ENCODE results near the gene ERGIC1. TPM values are rescaled to one million over a fixed set of nuclear protein-coding genes. Genes with fewer than 3 reads are reported as not detected.
A peak's percentile ranks its signal among the peaks of the same experiment; 100 is the strongest.
"Not testable (repeated sequence)": the region's sequence is repeated elsewhere in the genome, so short reads cannot be mapped to it uniquely, and the experiment has no call there.

Gene ERGIC1
- total RNA-seq, 1 donor from 2014 or later = 99.1 TPM

DNA sequence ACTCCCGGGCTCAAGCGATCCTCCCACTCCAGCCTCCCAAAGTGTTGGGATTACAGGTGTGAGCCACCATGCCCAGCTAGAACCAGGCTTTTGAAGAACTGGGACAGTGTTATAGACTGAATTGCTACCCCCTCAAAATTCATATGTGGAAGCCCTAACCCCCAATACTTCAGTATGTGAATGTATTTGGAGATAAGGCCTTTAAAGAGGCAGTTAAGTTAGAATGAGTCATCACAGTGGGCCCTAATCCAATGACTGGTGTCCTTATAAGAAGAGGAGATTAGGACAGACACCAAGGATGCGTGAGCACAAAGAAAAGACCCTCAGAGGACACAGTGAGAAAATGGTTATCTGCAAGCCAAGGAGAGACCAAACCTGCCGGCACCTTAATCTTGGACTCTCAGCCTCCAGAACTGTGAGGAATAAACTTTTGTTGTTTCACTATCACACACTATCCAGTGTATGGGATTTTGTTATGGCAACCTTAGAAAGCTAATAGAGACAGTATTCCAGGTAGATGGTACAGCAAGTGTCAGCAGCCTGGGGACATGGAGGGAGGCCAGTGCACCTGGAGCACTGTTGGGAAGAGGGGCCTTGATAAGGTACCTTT, 31.4 kb upstream of the ERGIC1 start:
- H3K4me3 ChIP-seq (ENCODE audit: low read depth, low read length) = no peak overlapping the region
- TF ChIP-seq, protein P1, sequence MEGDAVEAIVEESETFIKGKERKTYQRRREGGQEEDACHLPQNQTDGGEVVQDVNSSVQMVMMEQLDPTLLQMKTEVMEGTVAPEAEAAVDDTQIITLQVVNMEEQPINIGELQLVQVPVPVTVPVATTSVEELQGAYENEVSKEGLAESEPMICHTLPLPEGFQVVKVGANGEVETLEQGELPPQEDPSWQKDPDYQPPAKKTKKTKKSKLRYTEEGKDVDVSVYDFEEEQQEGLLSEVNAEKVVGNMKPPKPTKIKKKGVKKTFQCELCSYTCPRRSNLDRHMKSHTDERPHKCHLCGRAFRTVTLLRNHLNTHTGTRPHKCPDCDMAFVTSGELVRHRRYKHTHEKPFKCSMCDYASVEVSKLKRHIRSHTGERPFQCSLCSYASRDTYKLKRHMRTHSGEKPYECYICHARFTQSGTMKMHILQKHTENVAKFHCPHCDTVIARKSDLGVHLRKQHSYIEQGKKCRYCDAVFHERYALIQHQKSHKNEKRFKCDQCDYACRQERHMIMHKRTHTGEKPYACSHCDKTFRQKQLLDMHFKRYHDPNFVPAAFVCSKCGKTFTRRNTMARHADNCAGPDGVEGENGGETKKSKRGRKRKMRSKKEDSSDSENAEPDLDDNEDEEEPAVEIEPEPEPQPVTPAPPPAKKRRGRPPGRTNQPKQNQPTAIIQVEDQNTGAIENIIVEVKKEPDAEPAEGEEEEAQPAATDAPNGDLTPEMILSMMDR (conservative IDR thresholded peaks at IDR 0.05; ENCODE audit: low read depth, low read length) = no peak
- no peak for DNase-seq (ENCODE audit: low read depth)

DNA sequence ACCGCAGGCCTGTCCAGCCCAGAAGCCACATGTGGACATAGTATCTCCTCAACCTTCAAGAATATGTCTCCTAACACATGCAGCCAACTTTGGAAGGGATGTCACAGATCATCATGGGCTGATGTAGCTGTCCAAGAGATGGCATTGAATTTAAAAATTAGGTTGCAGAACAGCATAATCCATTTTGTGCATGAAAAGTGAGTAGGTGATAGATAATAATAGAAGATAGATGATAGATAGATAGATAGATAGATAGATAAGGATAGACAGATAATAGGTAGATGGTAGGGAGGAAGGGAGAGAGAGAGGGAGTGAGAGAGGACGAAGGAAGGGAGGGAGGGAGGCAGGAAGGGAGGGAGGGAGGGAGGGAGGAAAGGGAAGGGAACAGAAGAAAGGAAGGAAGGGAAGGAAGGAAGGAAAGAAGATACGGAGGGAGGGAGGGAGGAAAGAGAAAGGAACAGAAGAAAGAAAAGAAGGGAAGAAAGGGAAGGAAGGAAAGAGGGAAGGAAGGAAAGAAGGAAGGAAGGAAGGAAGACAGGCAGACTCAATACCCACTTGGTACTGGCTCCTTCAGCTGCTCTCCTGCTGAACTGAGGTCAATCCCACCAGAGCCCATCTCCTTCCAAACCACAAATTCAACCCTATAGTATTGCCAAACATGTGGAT, 28.9 kb upstream of the ERGIC1 start:
- H3K4me3 ChIP-seq (ENCODE audit: low read depth, low read length) = no peak overlapping the region
- no peak for DNase-seq (ENCODE audit: low read depth)
- TF ChIP-seq, protein P1 (conservative IDR thresholded peaks at IDR 0.05; ENCODE audit: low read depth, low read length) = no peak

DNA sequence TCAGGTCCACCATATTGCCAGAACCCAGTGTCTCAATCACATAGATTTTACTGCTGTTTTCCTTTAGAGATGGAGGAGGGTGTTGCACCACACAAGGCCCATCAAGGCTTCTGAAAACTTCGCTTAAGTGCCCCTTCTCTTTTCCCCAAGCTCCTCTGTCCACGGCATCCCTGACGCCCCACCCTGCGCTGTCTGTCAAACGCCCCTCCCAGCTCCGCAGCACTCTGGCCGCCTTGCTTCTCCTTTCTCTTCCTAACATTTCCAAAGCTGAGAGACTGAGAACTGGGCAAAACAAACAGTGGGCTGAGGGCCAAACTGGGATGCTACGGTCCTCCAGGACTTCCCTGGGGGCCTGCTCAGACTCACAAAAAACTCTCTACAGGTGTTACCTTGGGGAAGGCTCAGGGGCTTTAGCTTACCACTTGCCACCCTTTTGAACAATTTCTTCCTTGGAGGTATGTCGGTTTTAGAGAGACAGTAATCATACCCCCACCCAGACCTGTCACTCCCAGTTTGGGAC, 28.3 kb upstream of the ERGIC1 start:
- no peak overlapping the region for H3K4me3 ChIP-seq (ENCODE audit: low read depth, low read length)
- TF ChIP-seq, protein P1 (conservative IDR thresholded peaks at IDR 0.05; ENCODE audit: low read depth, low read length) = no peak
- DNase-seq (ENCODE audit: low read depth) = no peak

DNA sequence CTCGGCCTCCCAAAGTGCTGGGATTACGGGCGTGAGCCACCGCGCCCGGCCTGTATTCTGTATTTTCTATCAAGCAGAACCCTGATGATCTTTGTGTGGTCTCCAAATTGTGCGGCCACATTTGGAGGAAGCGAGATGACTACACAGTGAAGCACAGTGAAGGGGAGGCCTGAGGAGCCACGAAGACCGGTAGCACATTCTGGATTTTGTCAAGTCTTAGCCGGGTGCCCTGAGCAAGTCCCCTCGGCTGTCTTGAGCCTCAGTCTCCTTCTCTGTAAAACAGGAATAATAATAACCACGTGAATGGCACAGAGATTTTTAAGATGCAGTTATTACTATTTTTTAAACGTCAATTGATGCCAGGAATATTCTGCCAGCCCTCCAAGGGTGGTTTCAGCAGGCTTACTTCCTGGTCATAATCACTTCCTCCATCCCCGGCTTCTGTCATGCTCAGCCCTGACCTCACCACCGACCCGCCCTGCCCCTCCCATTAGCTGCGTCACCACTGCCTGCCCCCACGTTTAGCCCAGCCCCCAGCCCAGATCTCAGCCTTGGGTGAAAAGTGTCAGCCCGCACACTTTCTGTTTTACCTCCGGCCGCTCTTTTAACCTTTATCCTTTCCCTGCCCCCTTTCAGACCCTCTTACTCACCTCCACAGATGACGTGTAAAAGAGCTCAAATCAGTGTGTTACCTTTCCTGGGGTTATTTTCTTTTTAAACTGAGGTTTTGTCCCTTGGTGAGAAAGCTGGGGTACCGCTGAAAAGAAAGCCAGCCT, 27.0 kb upstream of the ERGIC1 start:
- no peak for DNase-seq (ENCODE audit: low read depth)
- TF ChIP-seq, protein P1 (conservative IDR thresholded peaks at IDR 0.05; ENCODE audit: low read depth, low read length) = no peak
- peak overlapping the region; percentile 31 for H3K4me3 ChIP-seq (ENCODE audit: low read depth, low read length)

DNA sequence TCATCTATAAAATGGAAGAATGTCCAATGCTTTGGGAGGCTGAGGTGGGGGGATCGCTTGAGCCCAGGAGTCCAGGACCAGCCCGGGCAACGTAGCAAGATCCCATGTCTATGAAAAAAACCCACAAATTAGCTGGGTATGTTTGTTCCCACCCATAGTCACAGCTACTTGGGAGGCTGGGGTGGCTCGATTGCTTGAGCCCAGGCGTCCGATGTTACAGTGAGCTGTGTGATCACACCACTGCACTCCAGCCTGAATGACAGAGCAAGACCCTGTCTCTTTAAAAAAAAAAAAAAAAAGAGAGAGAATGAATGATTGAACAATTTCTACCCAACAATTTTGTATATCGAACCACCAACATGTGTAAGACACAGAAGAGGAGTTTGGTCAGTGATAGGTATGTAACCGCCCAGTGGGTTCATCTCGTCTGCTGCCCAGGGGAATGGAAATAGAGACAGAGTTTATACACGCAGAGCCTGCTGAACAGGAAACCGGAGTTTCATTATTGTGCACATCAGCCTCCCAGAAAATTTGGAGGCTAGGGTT, 26.2 kb upstream of the ERGIC1 start:
- no peak overlapping the region for H3K4me3 ChIP-seq (ENCODE audit: low read depth, low read length)
- TF ChIP-seq, protein P1 (conservative IDR thresholded peaks at IDR 0.05; ENCODE audit: low read depth, low read length) = no peak
- DNase-seq (ENCODE audit: low read depth) = no peak

DNA sequence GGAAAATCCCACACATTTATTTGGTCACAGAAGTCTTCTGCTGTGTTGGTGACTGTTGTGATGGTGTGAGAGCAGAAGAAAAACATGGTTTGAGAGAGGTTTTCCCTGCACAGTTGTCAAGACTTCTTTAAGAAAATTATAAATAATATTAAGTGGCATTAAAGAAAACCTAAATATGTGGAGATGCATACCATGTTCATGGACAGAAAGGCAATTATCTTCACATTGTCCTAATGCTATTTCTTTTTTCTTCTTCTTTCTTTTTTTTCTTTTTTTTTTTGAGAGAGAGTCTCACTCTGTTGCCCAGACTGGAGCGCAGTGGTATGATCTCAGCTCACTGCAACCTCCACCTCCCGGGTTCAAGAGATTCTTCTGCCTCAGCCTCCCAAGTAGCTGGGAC, 24.3 kb upstream of the ERGIC1 start:
- H3K4me3 ChIP-seq (ENCODE audit: low read depth, low read length) = no peak overlapping the region
- DNase-seq (ENCODE audit: low read depth) = no peak
- TF ChIP-seq, protein P1 (conservative IDR thresholded peaks at IDR 0.05; ENCODE audit: low read depth, low read length) = no peak

DNA sequence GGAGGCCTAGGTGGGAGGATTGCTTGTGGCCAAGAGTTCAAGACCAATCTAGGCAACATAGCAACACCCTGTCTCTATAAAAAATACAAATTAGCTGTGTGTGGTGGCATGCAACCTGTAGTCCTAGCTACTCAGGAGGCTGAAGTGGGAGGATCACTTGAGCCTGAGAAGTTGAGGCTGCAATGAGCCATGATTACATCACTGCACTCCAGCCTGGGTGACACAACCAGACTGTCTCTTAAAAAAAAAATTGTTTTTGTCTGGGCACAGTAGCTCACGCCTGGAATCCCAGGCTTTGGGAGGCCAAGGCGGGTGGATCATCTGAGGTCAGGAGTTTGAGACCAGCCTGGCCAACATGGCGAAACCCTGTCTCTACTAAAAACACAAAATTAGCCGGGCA, 23.1 kb upstream of the ERGIC1 start:
- not testable (repeated sequence) for H3K4me3 ChIP-seq (ENCODE audit: low read depth, low read length); DNase-seq (ENCODE audit: low read depth)
